HepG2 (cell line): ENCODE results near the gene MC2R.

Experiments used
- AHR ChIP-seq: IDR thresholded peaks from 2 replicates; pipeline ENCODE4 v1.6.1; 2018; ENCODE audit warnings: missing genetic modification reagents, missing compliant biosample characterization
- GATA4 ChIP-seq: sonication (generic); IDR thresholded peaks from 2 replicates; pipeline ENCODE4 v1.6.1; 2016; ENCODE audit warnings: antibody characterized with exemption, low read depth, borderline replicate concordance
- HOXA5 ChIP-seq: sonication (generic); formaldehyde crosslinking; IDR thresholded peaks from 2 replicates; pipeline ENCODE4 v1.4.0; 2020; ENCODE audit warnings: missing genetic modification reagents

DNA sequence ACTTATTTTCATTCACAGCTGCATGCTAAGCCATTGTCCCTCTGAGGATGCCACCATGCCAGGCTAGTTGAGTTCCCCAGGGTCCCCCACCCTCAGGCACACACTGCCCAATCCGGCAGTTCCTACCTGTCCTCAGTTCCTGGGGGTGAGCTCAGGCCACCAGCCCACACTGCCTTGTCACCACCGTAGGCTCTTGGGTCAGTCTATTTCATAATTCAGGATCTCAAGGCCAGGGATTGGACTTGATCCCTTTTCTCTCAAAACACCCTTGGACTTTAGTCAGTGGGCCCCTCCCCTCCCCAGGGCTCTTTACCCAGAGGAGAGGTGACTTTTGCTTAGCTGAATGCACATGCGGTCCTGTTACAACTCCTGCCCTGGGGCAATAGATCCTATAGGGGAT lies 18.7 kb upstream of the MC2R start:
- TF ChIP-seq GATA4 (no peak), HOXA5 (no peak), AHR (no peak)
